Kidney (tissue), 14 donors: Measurements from ENCODE around the gene SOCS7. TPM values are rescaled to one million over a fixed set of nuclear protein-coding genes. Genes with fewer than 3 reads are reported as not detected.

Experiments used
- DNase-seq, 5 donors: peaks; one replicate each; pipeline ENCODE4 v3.0.0-alpha.2; 2013 to 2020
- FAIRE-seq: peaks from 2 replicates; lab custom pipeline; 2012; peaks lifted over from hg19 to GRCh38; lab: Jason Lieb, UNC
- H3K27ac ChIP-seq, 2 donors: one replicate each; pipeline ENCODE4 v1.7.0; 2013; ENCODE audit warnings: low read depth in 2 of 2, low read length in 2 of 2, inconsistent platforms in 1 of 2
- H3K27me3 ChIP-seq: one replicate; pipeline ENCODE4 v1.7.1; 2013; ENCODE audit warnings: low read length, inconsistent platforms; ENCODE audit not compliant: control insufficient read depth, insufficient read depth
- H3K36me3 ChIP-seq, 3 donors: one replicate each; pipeline versions ENCODE4 v1.7.0 to v1.7.1; 2013; ENCODE audit warnings: low read length in 3 of 3, control low read depth in 1 of 3, inconsistent platforms in 1 of 3; ENCODE audit not compliant: insufficient read depth in 3 of 3, control insufficient read depth in 2 of 3
- H3K4me1 ChIP-seq, 3 donors: one replicate each; pipeline versions ENCODE4 v1.7.0 to v1.7.1; 2013; ENCODE audit warnings: low read length in 3 of 3, inconsistent platforms in 1 of 3, low read depth in 1 of 3; ENCODE audit not compliant: control insufficient read depth in 2 of 3, insufficient read depth in 2 of 3
- H3K4me3 ChIP-seq, 3 donors: one replicate each; pipeline versions ENCODE4 v1.7.0 to v1.8.1; 2013; ENCODE audit warnings: low read length in 3 of 3, control low read depth in 1 of 3, inconsistent platforms in 1 of 3
- H3K9ac ChIP-seq, 3 donors: one replicate each; pipeline versions ENCODE4 v1.7.0 to v1.7.1; 2013; ENCODE audit warnings: low read length in 3 of 3, control low read depth in 1 of 3, inconsistent platforms in 1 of 3
- H3K9me3 ChIP-seq, 3 donors: one replicate each; pipeline versions ENCODE4 v1.7.0 to v1.7.1; 2013; ENCODE audit warnings: low read length in 3 of 3, control low read depth in 1 of 3, inconsistent platforms in 1 of 3; ENCODE audit not compliant: control insufficient read depth in 2 of 3, insufficient read depth in 1 of 3
- intact Hi-C: fragments of 100-400 bp; cut with DNase I; formaldehyde crosslinking; loops from one replicate; pipeline ENCODE4 v1.11.1; 2022
- polyA plus RNA-seq: library from polyadenylated mRNA; stranded (reverse); fragments of 350-450 nt; fragmentation: Illumina TruSeq; extraction: RNeasy Lipid Tissue Mini Kit (QIAGEN cat#74804); gene quantifications from one replicate; pipeline ENCODE4 v1.2.3, GENCODE V29; 2014; ENCODE audit warnings: low read depth, low replicate concordance; ENCODE audit not compliant: insufficient read depth
- total RNA-seq: library from RNA; stranded (reverse); fragmentation: NEBNext Ultra II Directional; extraction: Animal tissue kit (Norgen Biotek cat#: 25700); gene quantifications from one replicate; pipeline ENCODE4 v1.2.1, GENCODE V29; 2021
- TF ChIP-seq, protein P1 (sequence below): IDR thresholded peaks from 3 replicates; pipeline ENCODE4 v1.5.1; 2012; ENCODE audit warnings: mild to moderate bottlenecking, moderate library complexity, borderline replicate concordance; ENCODE audit not compliant: insufficient read depth; ENCODE audit errors: extremely low read depth
- donor health status: control.
- donor health status: control.
- donor health status: control.
- donor health status: control.
- donor health status: control.
- donor health status: DM: yes; HTN: yes; CAD: no.
- donor health status: Normal renal cell carcinoma (clear cell type).

SOCS7 gene
- total and polyA plus RNA-seq, 2 donors from 2014 or later: 2.7 to 18.7 TPM

DNA sequence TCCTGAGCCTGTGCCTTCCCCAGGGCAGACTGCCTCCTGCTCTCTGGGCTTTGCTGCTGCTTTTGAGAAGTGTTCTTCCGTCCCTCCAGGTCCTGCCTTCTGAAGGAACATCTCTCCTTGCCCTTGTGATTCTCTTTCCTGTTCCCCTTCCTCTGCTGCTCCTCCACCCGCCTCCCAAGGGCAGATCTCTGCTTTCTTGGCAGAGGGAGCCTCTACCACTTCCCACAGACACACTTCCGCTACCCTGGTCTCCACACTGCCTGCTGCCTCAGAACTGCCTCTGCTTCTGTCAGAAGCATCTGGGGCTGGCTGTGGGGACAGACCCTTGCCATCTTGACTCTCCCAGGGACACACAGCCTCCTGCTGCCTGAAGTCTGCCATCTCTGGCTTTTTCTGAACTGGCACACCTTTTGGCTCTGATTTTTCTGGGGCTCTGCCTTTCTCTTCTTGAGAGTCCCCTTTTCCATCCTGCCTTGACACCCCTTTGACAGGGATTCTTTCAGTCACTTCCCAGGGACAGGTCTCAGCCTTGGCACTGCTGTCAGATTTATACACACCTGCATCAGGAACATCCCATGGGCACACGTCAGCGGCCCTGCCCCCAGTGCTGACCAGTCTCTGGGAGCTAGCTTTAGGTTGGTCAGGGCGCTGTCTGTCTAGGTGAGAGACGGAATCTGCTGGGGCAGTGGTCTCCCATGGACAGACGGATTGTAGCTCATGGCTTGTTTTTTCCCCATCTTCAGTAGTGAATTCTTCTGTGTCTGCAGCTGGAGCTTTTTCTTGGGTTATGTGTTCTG lies 24.4 kb upstream of the SOCS7 start:
- H3K36me3 ChIP-seq: peaks cover 0 to 6% (median 4%) of the 10 kb centered on the region in 3 donors
- intact Hi-C loops: no loop called here
- no peak overlapping the region for H3K9ac ChIP-seq
- peaks cover 0 to 4% (median 0%) of the 10 kb centered on the region in 3 donors for H3K4me1 ChIP-seq
- no peaks in the 10 kb centered on the region for H3K9me3 ChIP-seq
- H3K27ac ChIP-seq: no peak overlapping the region
- H3K4me3 ChIP-seq: no peak overlapping the region
- no peaks in the 10 kb centered on the region for H3K27me3 ChIP-seq
- FAIRE-seq: no peak
- DNase-seq: peak in 1 of 5 donors; percentile 15
- TF ChIP-seq, protein P1, sequence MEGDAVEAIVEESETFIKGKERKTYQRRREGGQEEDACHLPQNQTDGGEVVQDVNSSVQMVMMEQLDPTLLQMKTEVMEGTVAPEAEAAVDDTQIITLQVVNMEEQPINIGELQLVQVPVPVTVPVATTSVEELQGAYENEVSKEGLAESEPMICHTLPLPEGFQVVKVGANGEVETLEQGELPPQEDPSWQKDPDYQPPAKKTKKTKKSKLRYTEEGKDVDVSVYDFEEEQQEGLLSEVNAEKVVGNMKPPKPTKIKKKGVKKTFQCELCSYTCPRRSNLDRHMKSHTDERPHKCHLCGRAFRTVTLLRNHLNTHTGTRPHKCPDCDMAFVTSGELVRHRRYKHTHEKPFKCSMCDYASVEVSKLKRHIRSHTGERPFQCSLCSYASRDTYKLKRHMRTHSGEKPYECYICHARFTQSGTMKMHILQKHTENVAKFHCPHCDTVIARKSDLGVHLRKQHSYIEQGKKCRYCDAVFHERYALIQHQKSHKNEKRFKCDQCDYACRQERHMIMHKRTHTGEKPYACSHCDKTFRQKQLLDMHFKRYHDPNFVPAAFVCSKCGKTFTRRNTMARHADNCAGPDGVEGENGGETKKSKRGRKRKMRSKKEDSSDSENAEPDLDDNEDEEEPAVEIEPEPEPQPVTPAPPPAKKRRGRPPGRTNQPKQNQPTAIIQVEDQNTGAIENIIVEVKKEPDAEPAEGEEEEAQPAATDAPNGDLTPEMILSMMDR: no peak

DNA sequence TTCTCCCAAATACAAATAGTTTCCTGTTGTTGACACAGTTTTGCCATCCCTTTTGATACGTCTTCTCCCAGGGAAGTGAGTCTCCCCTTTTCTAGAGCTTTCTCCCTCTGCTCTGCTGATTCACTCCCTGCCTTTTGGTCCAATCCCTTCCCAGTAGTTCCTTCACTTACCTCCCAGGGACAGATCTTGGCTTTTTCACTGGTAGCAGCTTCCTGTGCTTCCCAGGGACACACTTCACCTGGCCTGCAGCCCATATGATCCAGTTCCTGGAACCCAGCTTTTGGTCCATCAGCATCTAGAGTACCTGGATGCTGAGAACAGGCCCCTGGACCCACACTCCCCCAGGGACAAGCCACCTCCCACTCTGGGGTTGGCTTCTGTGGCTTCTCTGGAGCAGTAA lies 23.7 kb upstream of the SOCS7 start:
- Histone ChIP-seq H3K9ac (no peak overlapping the region), H3K4me1 (peaks cover 0 to 4% (median 0%) of the 10 kb centered on the region in 3 donors), H3K36me3 (peaks cover 0 to 5% (median 0%) of the 10 kb centered on the region in 3 donors), H3K9me3 (no peaks in the 10 kb centered on the region), H3K27ac (no peak overlapping the region), H3K4me3 (no peak overlapping the region), H3K27me3 (no peaks in the 10 kb centered on the region)
- intact Hi-C loops: no loop called here
- FAIRE-seq (no peak), DNase-seq (no peak)
- TF ChIP-seq, protein P1: no peak

DNA sequence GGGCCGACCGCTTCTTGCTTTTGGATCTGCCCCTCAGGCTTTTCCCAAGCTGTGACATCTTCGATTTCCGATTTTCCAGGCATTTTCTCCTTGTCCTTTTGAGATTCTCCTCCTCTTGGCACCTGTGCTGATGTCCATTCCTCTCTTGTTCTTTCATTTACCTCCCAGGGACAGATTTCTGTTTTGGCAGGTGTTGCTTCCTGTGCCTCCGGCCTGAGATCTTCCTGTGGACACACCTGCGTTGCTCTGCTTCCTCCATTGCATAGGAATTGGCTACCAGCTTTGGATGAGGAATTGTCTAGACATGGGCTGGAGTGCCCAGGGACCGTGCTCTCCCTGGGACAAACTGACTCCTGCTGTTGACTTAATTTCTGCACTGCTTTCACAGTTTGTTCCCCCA lies 23.0 kb upstream of the SOCS7 start:
- no peak overlapping the region for H3K27ac ChIP-seq
- H3K4me3 ChIP-seq: no peak overlapping the region
- FAIRE-seq (no peak), DNase-seq (no peak)
- no peaks in the 10 kb centered on the region for H3K36me3 ChIP-seq
- no peaks in the 10 kb centered on the region for H3K27me3 ChIP-seq
- intact Hi-C loops: no loop called here
- no peaks in the 10 kb centered on the region for H3K9me3 ChIP-seq
- TF ChIP-seq, protein P1: no peak
- H3K4me1 ChIP-seq: peaks cover 0 to 4% (median 0%) of the 10 kb centered on the region in 3 donors
- no peak overlapping the region for H3K9ac ChIP-seq
